Stimulated activated naive CD8-positive, alpha-beta T cell treated with anti-CD3 and anti-CD28 coated beads, Interleukin-15, amount 100 ng/mL, for 72 hours (primary cell): ENCODE results near the gene USP7.
"Not testable (repeated sequence)": the region's sequence is repeated elsewhere in the genome, so short reads cannot be mapped to it uniquely, and the experiment has no call there.

ENCODE experiments used
- ATAC-seq: fragments of 150-1000 bp; cut with Tn5 transposase; 2 replicates; pipeline ENCODE4 v1.10.0; 2021; ENCODE audit warnings: mild to moderate bottlenecking, moderate library complexity
- DNase-seq, 2 donors: peaks; one replicate each; pipeline ENCODE4 v3.0.0; 2021 to 2022
- H3K27ac Mint-ChIP-seq, 2 donors: one replicate each; pipeline ENCODE4 v1.8.0; 2022; ENCODE audit warnings: mild to moderate bottlenecking in 2 of 2, mixed read lengths in 2 of 2, moderate library complexity in 2 of 2
- H3K27me3 Mint-ChIP-seq: one replicate; pipeline ENCODE4 v1.8.0; 2022; ENCODE audit warnings: mixed read lengths
- H3K4me1 Mint-ChIP-seq: one replicate; pipeline ENCODE4 v1.8.0; 2022; ENCODE audit warnings: mild to moderate bottlenecking, mixed read lengths
- H3K4me3 Mint-ChIP-seq, 2 donors: one replicate each; pipeline ENCODE4 v1.8.0; 2022; ENCODE audit warnings: mild to moderate bottlenecking in 2 of 2, mixed read lengths in 2 of 2, moderate library complexity in 1 of 2
- H3K9me3 Mint-ChIP-seq, 2 donors: one replicate each; pipeline ENCODE4 v1.8.0; 2022; ENCODE audit warnings: mixed read lengths in 2 of 2

Gene USP7

GRCh38 chr16:8875317-8875716 is 88.4 kb downstream of the USP7 start:
- H3K4me1 Mint-ChIP-seq = peaks cover 30% of the 10 kb centered on the region
- not testable (repeated sequence) for H3K4me3 Mint-ChIP-seq, H3K9me3 Mint-ChIP-seq, ATAC-seq, H3K27ac Mint-ChIP-seq, DNase-seq, H3K27me3 Mint-ChIP-seq

GRCh38 chr16:8874388-8874787 is 89.3 kb downstream of the USP7 start:
- DNase-seq (no peak), ATAC-seq (no peak)
- H3K9me3 Mint-ChIP-seq = no peaks in the 10 kb centered on the region
- peak overlapping the region; percentile 86 to 87 for H3K27ac Mint-ChIP-seq
- H3K4me3 Mint-ChIP-seq = peak overlapping the region in 1 of 2 donors; percentile 24
- peaks cover 34% of the 10 kb centered on the region for H3K4me1 Mint-ChIP-seq
- H3K27me3 Mint-ChIP-seq = no peaks in the 10 kb centered on the region

GRCh38 chr16:8873866-8874195 is 89.9 kb downstream of the USP7 start:
- not testable (repeated sequence) for H3K4me3 Mint-ChIP-seq, ATAC-seq, H3K9me3 Mint-ChIP-seq, H3K27ac Mint-ChIP-seq, DNase-seq, H3K27me3 Mint-ChIP-seq
- peaks cover 39% of the 10 kb centered on the region for H3K4me1 Mint-ChIP-seq

- ATAC-seq (no peak), DNase-seq (no peak)
- H3K27ac Mint-ChIP-seq = peak overlapping the region in 1 of 2 donors; percentile 40
- H3K4me1 Mint-ChIP-seq = peaks cover 33% of the 10 kb centered on the region
- no peaks in the 10 kb centered on the region for H3K27me3 Mint-ChIP-seq
- no peaks in the 10 kb centered on the region for H3K9me3 Mint-ChIP-seq
- no peak overlapping the region for H3K4me3 Mint-ChIP-seq
Observed at GRCh38 chr16:8872967-8873865, 90.5 kb downstream of the USP7 start.

- no peaks in the 10 kb centered on the region for H3K27me3 Mint-ChIP-seq
- peaks cover 34% of the 10 kb centered on the region for H3K4me1 Mint-ChIP-seq
- H3K9me3 Mint-ChIP-seq = no peaks in the 10 kb centered on the region
- no peak overlapping the region for H3K4me3 Mint-ChIP-seq
- H3K27ac Mint-ChIP-seq = no peak overlapping the region
- no peak for DNase-seq
- ATAC-seq = no peak
Observed at GRCh38 chr16:8872071-8872470, 91.6 kb downstream of the USP7 start.

- not testable (repeated sequence) for H3K27me3 Mint-ChIP-seq, ATAC-seq, DNase-seq, H3K9me3 Mint-ChIP-seq
- Mint-ChIP-seq H3K27ac (peak overlapping the region; percentile 80 to 86), H3K4me1 (peaks cover 54% of the 10 kb centered on the region), H3K4me3 (peak overlapping the region; percentile 92 to 96)
Observed at GRCh38 chr16:8869988-8870241, 93.8 kb downstream of the USP7 start.

- Mint-ChIP-seq H3K4me3 (peak overlapping the region; percentile 92 to 96), H3K4me1 (peaks cover 58% of the 10 kb centered on the region)
Observed at GRCh38 chr16:8869212-8869987, 94.3 kb downstream of the USP7 start.

GRCh38 chr16:8868416-8869211 is 95.1 kb downstream of the USP7 start, which contains the start of gene CARHSP1:
Gene CARHSP1, minus strand, starts transcription at chr16:8869006. Its CDS starts 9,678 bp downstream, at chr16:8859328.
- Mint-ChIP-seq H3K9me3 (no peaks in the 10 kb centered on the region), H3K4me3 (peak within 1 kb of the TSS; percentile 92 to 99), H3K4me1 (peaks cover 66% of the 10 kb centered on the region), H3K27ac (peak within 1 kb of the TSS; percentile 97 to 98), H3K27me3 (no peaks in the 10 kb centered on the region)
- DNase-seq (peak; percentile 84 to 91), ATAC-seq (peak; percentile 78)

More at GRCh38 chr16:8869212-8869987, 94.3 kb downstream of the USP7 start:
- DNase-seq (no peak), ATAC-seq (no peak)
- no peaks in the 10 kb centered on the region for H3K27me3 Mint-ChIP-seq
- peak overlapping the region; percentile 91 to 95 for H3K27ac Mint-ChIP-seq
- no peaks in the 10 kb centered on the region for H3K9me3 Mint-ChIP-seq

GRCh38 chr16:8867932-8868415 is 95.7 kb downstream of the USP7 start:
- no peak for ATAC-seq
- no peaks in the 10 kb centered on the region for H3K27me3 Mint-ChIP-seq
- no peaks in the 10 kb centered on the region for H3K9me3 Mint-ChIP-seq
- H3K4me1 Mint-ChIP-seq = peaks cover 72% of the 10 kb centered on the region
- H3K4me3 Mint-ChIP-seq = peak overlapping the region; percentile 90 to 99
- DNase-seq = no peak
- peak overlapping the region; percentile 97 to 98 for H3K27ac Mint-ChIP-seq

- DNase-seq (peak in 1 of 2 donors; percentile 31), ATAC-seq (no peak)
- Mint-ChIP-seq H3K4me1 (peaks cover 78% of the 10 kb centered on the region), H3K27me3 (no peaks in the 10 kb centered on the region), H3K4me3 (peak overlapping the region; percentile 90 to 99), H3K9me3 (no peaks in the 10 kb centered on the region), H3K27ac (peak overlapping the region; percentile 97 to 98)
Observed at GRCh38 chr16:8867216-8867931, 96.3 kb downstream of the USP7 start.

- peaks cover 84% of the 10 kb centered on the region for H3K4me1 Mint-ChIP-seq
- DNase-seq (no peak), ATAC-seq (no peak)
- H3K27me3 Mint-ChIP-seq = no peaks in the 10 kb centered on the region
- H3K9me3 Mint-ChIP-seq = no peaks in the 10 kb centered on the region
- H3K27ac Mint-ChIP-seq = peak overlapping the region; percentile 75 to 98
- H3K4me3 Mint-ChIP-seq = peak overlapping the region; percentile 90 to 99
Observed at GRCh38 chr16:8866884-8867215, 96.9 kb downstream of the USP7 start.

GRCh38 chr16:8866118-8866883 is 97.4 kb downstream of the USP7 start:
- no peaks in the 10 kb centered on the region for H3K9me3 Mint-ChIP-seq
- DNase-seq (no peak), ATAC-seq (no peak)
- H3K4me1 Mint-ChIP-seq = peaks cover 87% of the 10 kb centered on the region
- no peaks in the 10 kb centered on the region for H3K27me3 Mint-ChIP-seq
- peak overlapping the region; percentile 78 to 94 for H3K27ac Mint-ChIP-seq
- H3K4me3 Mint-ChIP-seq = peak overlapping the region; percentile 62 to 99

- Mint-ChIP-seq H3K4me1 (peaks cover 77% of the 10 kb centered on the region), H3K27me3 (no peaks in the 10 kb centered on the region), H3K27ac (peak overlapping the region in 1 of 2 donors; percentile 63), H3K4me3 (peak overlapping the region in 1 of 2 donors; percentile 31), H3K9me3 (no peaks in the 10 kb centered on the region)
- ATAC-seq = no peak
- DNase-seq = no peak
Observed at GRCh38 chr16:8865145-8865882, 98.4 kb downstream of the USP7 start.
